ENCODE data around the gene SLC49A4.

GRCh38 chr3:122787872-122788271, 7.0 kb upstream of the SLC49A4 start:
- no peak for TF ChIP-seq CTCF (IDR thresholded peaks at IDR 0.05)
- TF ChIP-seq EZH2 (IDR thresholded peaks at IDR 0.05; ENCODE audit: borderline replicate concordance, insufficient read depth, low read depth, low read length, poor library complexity, severe bottlenecking) = no peak

Data from B cell (primary cell).